Measurements from ENCODE around the gene TMC4.

GRCh38 chr19:54160182-54160811 lies 12.7 kb downstream of the TMC4 start:
- TF ChIP-seq CTCF (IDR thresholded peaks at IDR 0.05) (no peak), POLR2A (IDR thresholded peaks at IDR 0.05) (no peak)

Data from adrenal gland (tissue), 5 donors.